HCT116 (cell line): ENCODE results near the gene KLHDC4. TPM values are rescaled to one million over a fixed set of nuclear protein-coding genes. Genes with fewer than 3 reads are reported as not detected.

ENCODE experiments used
- ATAC-seq: fragments of 200-7000 bp; cut with Tn5 transposase; 2 replicates; pipeline ENCODE4 v1.9.1; 2020; ENCODE audit warnings: mild to moderate bottlenecking, moderate library complexity
- BruUV-seq: library from RNA; stranded (reverse); fragments of 400-500 nt; replicated peaks from 2 replicates; lab custom pipeline; 2021; lab: Mats Ljungman, UMichigan
- CTCF ChIA-PET: fragments of 300-600 bp; sonication (Branson Sonifier 250); formaldehyde crosslinking; loops from one replicate; lab custom pipeline; 2021; ENCODE audit warnings: antibody characterized with exemption; lab: Charles Lee
- POLR2A ChIA-PET: fragments of 300-600, 350-600 bp; sonication (Branson Sonifier 250); formaldehyde crosslinking; loops from one replicate; lab custom pipeline; 2021; ENCODE audit warnings: antibody characterized with exemption; lab: Charles Lee
- RAD21 ChIA-PET, 2 experiments: fragments of 300-600 bp; sonication (Branson Sonifier 250); formaldehyde crosslinking; loops; one replicate each; lab custom pipeline; 2023; ENCODE audit warnings: low total read pairs in 2 of 2; ENCODE audit not compliant: uncharacterized antibody in 2 of 2, unreplicated experiment in 2 of 2, low non-redundant PET in 1 of 2; lab: Charles Lee
- DNase-seq: peaks from one replicate; pipeline ENCODE4 v3.0.0-alpha.2; 2010; ENCODE audit warnings: low read depth, low spot score
- H2AFZ ChIP-seq: fragments of 200-600 bp; shearing (Covaris generic), sonication (generic); 2 replicates; pipeline ENCODE4 v1.6.1; 2017; ENCODE audit warnings: low read depth, mixed run types, mixed read lengths, antibody characterized with exemption, low read length; ENCODE audit not compliant: poor library complexity, severe bottlenecking
- H3K27ac ChIP-seq: 2 replicates; pipeline ENCODE4 v1.5.1; 2012; ENCODE audit warnings: low read depth, low read length
- H3K27me3 ChIP-seq: fragments of 200-600 bp; sonication (generic); 2 replicates; pipeline ENCODE4 v1.6.1; 2016; ENCODE audit warnings: mixed run types, low read length, mixed read lengths; ENCODE audit not compliant: insufficient read depth
- H3K36me3 ChIP-seq, 2 experiments: fragments of 200-500 bp in 1 of 2; fragments of 200-600 bp in 1 of 2; sonication (Bioruptor generic) in 1 of 2; sonication (generic) in 1 of 2; 2 replicates each; pipeline versions ENCODE4 v1.5.1 to v1.6.1; 2014 to 2016; ENCODE audit warnings: low read length in 2 of 2, inconsistent platforms in 1 of 2, mixed read lengths in 1 of 2, mixed run types in 1 of 2; ENCODE audit not compliant: insufficient read depth in 2 of 2, control insufficient read depth in 1 of 2
- H3K4me1 ChIP-seq, 2 experiments: fragments of 200-600 bp in 1 of 2; sonication (generic) in 1 of 2; 2 replicates each; pipeline versions ENCODE4 v1.5.1 to v1.6.1; 2012 to 2017; ENCODE audit warnings: low read length in 2 of 2, inconsistent platforms in 1 of 2, mild to moderate bottlenecking in 1 of 2, mixed read lengths in 1 of 2, mixed run types in 1 of 2, moderate library complexity in 1 of 2; ENCODE audit not compliant: insufficient read depth in 2 of 2, control insufficient read depth in 1 of 2
- H3K4me2 ChIP-seq: fragments of 200-600 bp; sonication (generic); 2 replicates; pipeline ENCODE4 v1.6.1; 2017; ENCODE audit warnings: mixed run types, low read length, mixed read lengths
- H3K4me3 ChIP-seq, 2 experiments: fragments of 200-600 bp in 1 of 2; sonication (generic) in 1 of 2; replicated peaks in 1 of 2; 2 replicates each; pipeline ENCODE4 v1.5.1; 2011 to 2016; ENCODE audit warnings: low read length in 2 of 2, control low read depth in 1 of 2, low read depth in 1 of 2, mild to moderate bottlenecking in 1 of 2, mixed read lengths in 1 of 2, mixed run types in 1 of 2
- H3K79me2 ChIP-seq: fragments of 200-600 bp; sonication (generic); 2 replicates; pipeline ENCODE4 v1.6.1; 2017; ENCODE audit warnings: mild to moderate bottlenecking, mixed run types, low read length, moderate library complexity, mixed read lengths; ENCODE audit not compliant: insufficient read depth
- H3K9ac ChIP-seq: fragments of 200-600 bp; sonication (generic); 2 replicates; pipeline ENCODE4 v1.6.1; 2016; ENCODE audit warnings: low read length, mixed read lengths
- H3K9me2 ChIP-seq: fragments of 200-600 bp; sonication (generic), shearing (Covaris generic); 2 replicates; pipeline ENCODE4 v1.6.1; 2017; ENCODE audit warnings: mixed run types, mild to moderate bottlenecking, moderate library complexity; ENCODE audit not compliant: insufficient read depth
- H3K9me3 ChIP-seq, 2 experiments: fragments of 200-500 bp in 1 of 2; fragments of 200-600 bp in 1 of 2; sonication (Bioruptor generic) in 1 of 2; sonication (generic) in 1 of 2; 2 replicates each; pipeline ENCODE4 v1.6.1; 2014 to 2017; ENCODE audit warnings: low read length in 2 of 2, mixed read lengths in 2 of 2, inconsistent platforms in 1 of 2, low read depth in 1 of 2, mild to moderate bottlenecking in 1 of 2, mixed run types in 1 of 2, moderate library complexity in 1 of 2; ENCODE audit not compliant: control insufficient read depth in 1 of 2, insufficient read depth in 1 of 2
- H4K20me1 ChIP-seq: fragments of 200-600 bp; sonication (generic), shearing (Covaris generic); 2 replicates; pipeline ENCODE4 v1.6.1; 2017; ENCODE audit warnings: mixed run types, mild to moderate bottlenecking, moderate library complexity; ENCODE audit not compliant: insufficient read depth
- CTCF ChIP-seq, 3 experiments: fragments of 200-600 bp in 1 of 3; sonication (generic) in 1 of 3; IDR thresholded peaks in 2 of 3; conservative IDR thresholded peaks in 1 of 3; 2 replicates each; pipeline ENCODE4 v1.5.1; 2012 to 2017; ENCODE audit warnings: low read depth in 2 of 3, low read length in 2 of 3, antibody characterized with exemption in 1 of 3, borderline replicate concordance in 1 of 3, control low read depth in 1 of 3, mild to moderate bottlenecking in 1 of 3, mixed read lengths in 1 of 3, mixed run types in 1 of 3, moderate library complexity in 1 of 3; ENCODE audit not compliant: insufficient read depth in 1 of 3
- EGR1 ChIP-seq: IDR thresholded peaks from 2 replicates; pipeline ENCODE4 v1.6.1; 2012; ENCODE audit warnings: low read depth
- EZH2 ChIP-seq: fragments of 200-600 bp; sonication (generic); IDR thresholded peaks from 2 replicates; pipeline ENCODE4 v1.6.1; 2017; ENCODE audit warnings: antibody characterized with exemption, mixed run types
- FOSL1 ChIP-seq: IDR thresholded peaks from 2 replicates; pipeline ENCODE4 v1.6.1; 2012; ENCODE audit warnings: low read depth
- POLR2AphosphoS5 ChIP-seq: IDR thresholded peaks from 2 replicates; pipeline ENCODE4 v1.6.1; 2011; ENCODE audit warnings: mild to moderate bottlenecking, low read depth, low read length, moderate library complexity
- SIN3A ChIP-seq: IDR thresholded peaks from 2 replicates; pipeline ENCODE4 v1.6.1; 2012; ENCODE audit warnings: low read depth
- intact Hi-C: fragments of 100-400 bp; cut with micrococcal nuclease; formaldehyde crosslinking; loops from 2 replicates; pipeline ENCODE4 v1.10.0; 2022
- total RNA-seq: library from RNA; stranded (reverse); gene quantifications from one replicate; pipeline ENCODE4 v1.2.1, GENCODE V29; 2021; ENCODE audit not compliant: unreplicated experiment

Gene KLHDC4
- total RNA-seq, 1 experiment from 2014 or later: 107 TPM

- BruUV-seq: no TSS peak
These were observed 42.3 kb upstream of the KLHDC4 start for GRCh38 chr16:87808108-87808507.

More at GRCh38 chr16:87808108-87808507, 42.3 kb upstream of the KLHDC4 start:
- Histone ChIP-seq H3K9ac (no peak overlapping the region), H3K27ac (no peak overlapping the region), H3K79me2 (no peaks in the 10 kb centered on the region), H3K4me1 (peaks cover 21 to 23% of the 10 kb centered on the region in 2 experiments), H2AFZ (no peak overlapping the region), H3K4me2 (no peak overlapping the region), H3K27me3 (no peaks in the 10 kb centered on the region), H3K9me3 (no peaks in the 10 kb centered on the region), H3K36me3 (no peaks in the 10 kb centered on the region), H3K4me3 (no peak overlapping the region), H4K20me1 (no peaks in the 10 kb centered on the region), H3K9me2 (no peaks in the 10 kb centered on the region)
- ChIA-PET RAD21 (interaction anchor here in 1 of 2 experiments (1.8 kb wide), 1 partner anchor 29 kb away, joined by 6 read pairs; no protein-coding TSS in a partner anchor), CTCF (interaction anchor here (2.6 to 2.8 kb wide), 2 partner anchors 29 to 42 kb away, joined by 10 to 17 read pairs; no protein-coding TSS in a partner anchor)
- ATAC-seq (no peak), DNase-seq (no peak)
- TF ChIP-seq POLR2AphosphoS5: no peak
- TF ChIP-seq EGR1: no peak
- no peak for TF ChIP-seq FOSL1
- no peak for TF ChIP-seq SIN3A
- no peak for TF ChIP-seq EZH2
- no peak for TF ChIP-seq CTCF (IDR thresholded peaks at IDR 0.05 in 2 of 3, conservative IDR thresholded peaks at IDR 0.05 in 1 of 3; ENCODE audit: borderline replicate concordance in 1 of 3, insufficient read depth in 1 of 3, low read depth in 2 of 3, low read length in 2 of 3)
- TF ChIP-seq, all 23 proteins: peak for 0
- intact Hi-C loops: no loop called here
- POLR2A ChIA-PET: interaction anchor here (0.7 to 3.0 kb wide), 8 partner anchors 14 to 61 kb away, joined by 3 to 19 read pairs (median 5); partner anchors contain the start of genes KLHDC4 and SLC7A5
